Parathyroid adenoma (tissue), 2 donors: ENCODE data around the gene PALLD.

Experiments used
- H2AFZ ChIP-seq: fragments of 300-600 bp; sonication (generic); one replicate; pipeline ENCODE4 v1.7.0; 2017; ENCODE audit warnings: antibody characterized with exemption, mild to moderate bottlenecking
- H3K27ac ChIP-seq: fragments of 300-600 bp; sonication (generic); one replicate; pipeline ENCODE4 v1.7.0; 2017
- H3K27me3 ChIP-seq: fragments of 300-600 bp; sonication (generic); one replicate; pipeline ENCODE4 v1.7.0; 2017; ENCODE audit warnings: low read length; ENCODE audit not compliant: control insufficient read depth, insufficient read depth
- H3K36me3 ChIP-seq: fragments of 300-600 bp; sonication (generic); one replicate; pipeline ENCODE4 v1.7.0; 2017; ENCODE audit warnings: low read length; ENCODE audit not compliant: control insufficient read depth, insufficient read depth
- H3K4me1 ChIP-seq: fragments of 300-600 bp; sonication (generic); one replicate; pipeline ENCODE4 v1.7.0; 2017; ENCODE audit warnings: control low read depth
- H3K4me2 ChIP-seq: fragments of 300-600 bp; sonication (generic); one replicate; pipeline ENCODE4 v1.7.0; 2017; ENCODE audit warnings: low read length
- H3K4me3 ChIP-seq: fragments of 300-600 bp; sonication (generic); one replicate; pipeline ENCODE4 v1.7.0; 2017; ENCODE audit warnings: low read depth, low read length
- H3K79me2 ChIP-seq: fragments of 300-600 bp; sonication (generic); one replicate; pipeline ENCODE4 v1.7.0; 2017; ENCODE audit warnings: control low read depth
- H3K9ac ChIP-seq: fragments of 300-600 bp; sonication (generic); one replicate; pipeline ENCODE4 v1.7.0; 2017; ENCODE audit warnings: mild to moderate bottlenecking
- H3K9me3 ChIP-seq: fragments of 300-600 bp; sonication (generic); one replicate; pipeline ENCODE4 v1.7.0; 2017; ENCODE audit warnings: low read length; ENCODE audit not compliant: control insufficient read depth
- CTCF ChIP-seq: fragments of 300-600 bp; sonication (generic); IDR thresholded peaks from one replicate; pipeline ENCODE4 v1.7.0; 2017; ENCODE audit warnings: antibody characterized with exemption, mild to moderate bottlenecking
- donor health status: primary hyperparathyroidism.

PALLD gene

GRCh38 chr4:168766604-168767316 is 269.9 kb downstream of the PALLD start:
- no peak overlapping the region for H3K4me2 ChIP-seq
- no peak overlapping the region for H3K27ac ChIP-seq
- no peak overlapping the region for H3K9ac ChIP-seq
- peaks cover 2% of the 10 kb centered on the region for H3K79me2 ChIP-seq
- no peaks in the 10 kb centered on the region for H3K27me3 ChIP-seq
- peaks cover 5% of the 10 kb centered on the region for H3K4me1 ChIP-seq
- no peak overlapping the region for H3K4me3 ChIP-seq
- no peaks in the 10 kb centered on the region for H3K36me3 ChIP-seq
- no peak overlapping the region for H2AFZ ChIP-seq
- H3K9me3 ChIP-seq: no peaks in the 10 kb centered on the region
- TF ChIP-seq CTCF: no peak

- Histone ChIP-seq H3K27me3 (no peaks in the 10 kb centered on the region), H3K4me1 (peaks cover 4% of the 10 kb centered on the region), H3K9me3 (no peaks in the 10 kb centered on the region), H3K4me3 (no peak overlapping the region), H3K9ac (no peak overlapping the region), H3K27ac (no peak overlapping the region), H2AFZ (no peak overlapping the region), H3K36me3 (no peaks in the 10 kb centered on the region), H3K79me2 (peaks cover 6% of the 10 kb centered on the region), H3K4me2 (no peak overlapping the region)
- no peak for TF ChIP-seq CTCF
Observed at GRCh38 chr4:168769416-168769815, 272.6 kb downstream of the PALLD start.

- Histone ChIP-seq H3K27me3 (no peaks in the 10 kb centered on the region), H3K4me3 (no peak overlapping the region), H3K4me1 (peaks cover 2% of the 10 kb centered on the region), H2AFZ (no peak overlapping the region), H3K79me2 (peaks cover 6% of the 10 kb centered on the region), H3K9ac (no peak overlapping the region), H3K36me3 (no peaks in the 10 kb centered on the region), H3K9me3 (no peaks in the 10 kb centered on the region), H3K27ac (no peak overlapping the region), H3K4me2 (no peak overlapping the region)
- no peak for TF ChIP-seq CTCF
Observed at GRCh38 chr4:168769837-168770236, 273.0 kb downstream of the PALLD start.

- Histone ChIP-seq H3K9ac (no peak overlapping the region), H3K9me3 (no peaks in the 10 kb centered on the region), H3K36me3 (no peaks in the 10 kb centered on the region), H3K4me2 (no peak overlapping the region), H3K79me2 (peaks cover 4% of the 10 kb centered on the region), H3K4me1 (no peaks in the 10 kb centered on the region), H3K27ac (no peak overlapping the region), H3K4me3 (no peak overlapping the region), H3K27me3 (no peaks in the 10 kb centered on the region), H2AFZ (no peak overlapping the region)
- TF ChIP-seq CTCF: no peak
Observed at GRCh38 chr4:168771251-168771650, 274.4 kb downstream of the PALLD start.
